Mesenchymal stem cell (in vitro differentiated cells and primary cell): ENCODE data around the gene ACBD6.
A peak's percentile ranks its signal among the peaks of the same experiment; 100 is the strongest.

Experiments
- DNase-seq: peaks from one replicate; pipeline ENCODE4 v3.0.0-alpha.2; 2013
- H2AFZ ChIP-seq: one replicate; pipeline ENCODE4 v1.6.1; 2013; ENCODE audit warnings: low read depth, mild to moderate bottlenecking, control low read depth, inconsistent platforms, low read length, moderate library complexity
- H2AK5ac ChIP-seq: 2 replicates; pipeline ENCODE4 v1.6.1; 2013; ENCODE audit warnings: low read length, moderate library complexity, mild to moderate bottlenecking, inconsistent platforms; ENCODE audit not compliant: severe bottlenecking
- H2BK120ac ChIP-seq: one replicate; pipeline ENCODE4 v1.6.1; 2013; ENCODE audit warnings: low read depth, mild to moderate bottlenecking, inconsistent platforms, low read length, moderate library complexity
- H2BK12ac ChIP-seq, 2 experiments: one replicate each; pipeline ENCODE4 v1.6.1; 2013; ENCODE audit warnings: inconsistent platforms in 2 of 2, low read length in 2 of 2, mild to moderate bottlenecking in 2 of 2, moderate library complexity in 2 of 2, control low read depth in 1 of 2
- H2BK15ac ChIP-seq: one replicate; pipeline ENCODE4 v1.6.1; 2013; ENCODE audit warnings: mild to moderate bottlenecking, low read depth, inconsistent platforms; ENCODE audit not compliant: poor library complexity, severe bottlenecking
- H2BK5ac ChIP-seq: 2 replicates; pipeline ENCODE4 v1.6.1; 2013; ENCODE audit warnings: low read depth, mild to moderate bottlenecking, low read length, control low read depth, inconsistent platforms; ENCODE audit not compliant: poor library complexity, severe bottlenecking
- H3K14ac ChIP-seq, 2 experiments: one replicate each; pipeline ENCODE4 v1.6.1; 2013; ENCODE audit warnings: inconsistent platforms in 2 of 2, low read length in 2 of 2, control low read depth in 1 of 2, mild to moderate bottlenecking in 1 of 2, moderate library complexity in 1 of 2
- H3K18ac ChIP-seq, 2 experiments: one replicate each; pipeline ENCODE4 v1.6.1; 2013; ENCODE audit warnings: inconsistent platforms in 2 of 2, low read length in 2 of 2, control low read depth in 1 of 2, low read depth in 1 of 2, mild to moderate bottlenecking in 1 of 2
- H3K23ac ChIP-seq, 2 experiments: one replicate each; pipeline ENCODE4 v1.6.1; 2013; ENCODE audit warnings: inconsistent platforms in 2 of 2, low read length in 2 of 2, mild to moderate bottlenecking in 2 of 2, moderate library complexity in 2 of 2, control low read depth in 1 of 2
- H3K27ac ChIP-seq: 2 replicates; pipeline ENCODE4 v1.5.1; 2013; ENCODE audit warnings: mild to moderate bottlenecking, moderate library complexity, low read length, control low read depth, inconsistent platforms; ENCODE audit not compliant: poor library complexity, severe bottlenecking
- H3K27me3 ChIP-seq, 2 experiments: 2 replicates each; pipeline versions ENCODE4 v1.6.1 to v1.7.0; 2013; ENCODE audit warnings: low read length in 2 of 2, mild to moderate bottlenecking in 2 of 2, moderate library complexity in 2 of 2, control low read depth in 1 of 2, inconsistent platforms in 1 of 2; ENCODE audit not compliant: control insufficient read depth in 1 of 2, insufficient read depth in 1 of 2
- H3K36me3 ChIP-seq, 2 experiments: 2 replicates each; pipeline versions ENCODE4 v1.6.1 to v1.7.0; 2013; ENCODE audit warnings: low read length in 2 of 2, control low read depth in 1 of 2, inconsistent platforms in 1 of 2, low read depth in 1 of 2, mild to moderate bottlenecking in 1 of 2; ENCODE audit not compliant: insufficient read depth in 2 of 2, control insufficient read depth in 1 of 2
- H3K4ac ChIP-seq, 2 experiments: one replicate each; pipeline ENCODE4 v1.6.1; 2013; ENCODE audit warnings: inconsistent platforms in 2 of 2, low read length in 2 of 2, mild to moderate bottlenecking in 2 of 2, moderate library complexity in 2 of 2, control low read depth in 1 of 2, low read depth in 1 of 2
- H3K4me1 ChIP-seq: 2 replicates; pipeline ENCODE4 v1.6.1; 2013; ENCODE audit warnings: low read depth, low read length, control low read depth; ENCODE audit not compliant: control insufficient read depth, insufficient read depth
- H3K4me2 ChIP-seq: 2 replicates; pipeline ENCODE4 v1.6.1; 2013; ENCODE audit warnings: low read length, mild to moderate bottlenecking, inconsistent platforms; ENCODE audit not compliant: poor library complexity, severe bottlenecking
- H3K4me3 ChIP-seq, 2 experiments: 2 replicates each; pipeline versions ENCODE4 v1.5.1 to v1.7.0; 2013; ENCODE audit warnings: low read length in 2 of 2, mild to moderate bottlenecking in 2 of 2, control low read depth in 1 of 2, low read depth in 1 of 2; ENCODE audit not compliant: insufficient read depth in 1 of 2
- H3K79me1 ChIP-seq: replicated peaks from 2 replicates; pipeline ENCODE4 v1.6.1; 2013; ENCODE audit warnings: mild to moderate bottlenecking, control low read depth, low read length, inconsistent platforms; ENCODE audit not compliant: poor library complexity, severe bottlenecking
- H3K9ac ChIP-seq: 2 replicates; pipeline ENCODE4 v1.7.0; 2013; ENCODE audit warnings: mild to moderate bottlenecking, low read length, moderate library complexity
- H3K9me3 ChIP-seq: 2 replicates; pipeline ENCODE4 v1.7.0; 2013; ENCODE audit warnings: mild to moderate bottlenecking, low read length; ENCODE audit not compliant: control insufficient read depth
- H4K8ac ChIP-seq: one replicate; pipeline ENCODE4 v1.6.1; 2013; ENCODE audit warnings: inconsistent platforms, mild to moderate bottlenecking, low read length, moderate library complexity
- H4K91ac ChIP-seq: one replicate; pipeline ENCODE4 v1.6.1; 2013; ENCODE audit warnings: mild to moderate bottlenecking, low read length, inconsistent platforms
- WGBS: methylation state at CpG from one replicate; pipeline ENCODE4 v1.1.7; 2013; ENCODE audit warnings: mixed read lengths; 5-methylcytosine and 5-hydroxymethylcytosine counted together

The ACBD6 gene

GRCh38 chr1:180519846-180520245 lies 17.5 kb upstream of the ACBD6 start:
- H3K9ac ChIP-seq, result no peak overlapping the region
- no peak overlapping the region for H3K23ac ChIP-seq
- no peak overlapping the region for H3K4me2 ChIP-seq
- no peak overlapping the region for H3K27ac ChIP-seq
- H3K9me3 ChIP-seq, result no peaks in the 10 kb centered on the region
- no peak overlapping the region for H2BK120ac ChIP-seq
- no peak overlapping the region for H3K14ac ChIP-seq
- peak overlapping the region in 1 of 2 experiments; percentile 59 for H2BK12ac ChIP-seq
- 33% methylated on average over 4 of the region's 4 CpGs for WGBS
- no peak overlapping the region for H2AK5ac ChIP-seq
- H3K27me3 ChIP-seq, result no peaks in the 10 kb centered on the region
- no peak for DNase-seq
- no peaks in the 10 kb centered on the region for H3K4me1 ChIP-seq
- H4K91ac ChIP-seq, result no peak overlapping the region
- H3K79me1 ChIP-seq, result no peaks in the 10 kb centered on the region
- no peaks in the 10 kb centered on the region for H3K36me3 ChIP-seq
- H3K4ac ChIP-seq, result peak overlapping the region in 1 of 2 experiments; percentile 55
- H2BK15ac ChIP-seq, result no peak overlapping the region
- no peak overlapping the region for H2BK5ac ChIP-seq
- peak overlapping the region; percentile 83 for H2AFZ ChIP-seq
- no peak overlapping the region for H3K4me3 ChIP-seq
- no peak overlapping the region for H3K18ac ChIP-seq
- H4K8ac ChIP-seq, result no peak overlapping the region

- Histone ChIP-seq H3K79me1 (no peaks in the 10 kb centered on the region), H2BK5ac (no peak overlapping the region), H3K4me3 (no peak overlapping the region), H4K91ac (no peak overlapping the region), H3K18ac (no peak overlapping the region), H2BK120ac (no peak overlapping the region), H3K9ac (peak overlapping the region; percentile 82), H3K14ac (no peak overlapping the region), H3K23ac (no peak overlapping the region), H2AFZ (no peak overlapping the region), H3K27me3 (no peaks in the 10 kb centered on the region), H3K9me3 (no peaks in the 10 kb centered on the region), H4K8ac (no peak overlapping the region), H3K4me2 (no peak overlapping the region), H3K4me1 (peaks cover 2% of the 10 kb centered on the region), H2BK15ac (no peak overlapping the region), H3K36me3 (no peaks in the 10 kb centered on the region), H2BK12ac (no peak overlapping the region), H2AK5ac (no peak overlapping the region), H3K27ac (peak overlapping the region; percentile 44), H3K4ac (no peak overlapping the region)
- DNase-seq, result peak; percentile 87
- WGBS, result 2% methylated on average over 6 of the region's 8 CpGs
Observed at GRCh38 chr1:180515857-180516388, 13.5 kb upstream of the ACBD6 start.

DNA sequence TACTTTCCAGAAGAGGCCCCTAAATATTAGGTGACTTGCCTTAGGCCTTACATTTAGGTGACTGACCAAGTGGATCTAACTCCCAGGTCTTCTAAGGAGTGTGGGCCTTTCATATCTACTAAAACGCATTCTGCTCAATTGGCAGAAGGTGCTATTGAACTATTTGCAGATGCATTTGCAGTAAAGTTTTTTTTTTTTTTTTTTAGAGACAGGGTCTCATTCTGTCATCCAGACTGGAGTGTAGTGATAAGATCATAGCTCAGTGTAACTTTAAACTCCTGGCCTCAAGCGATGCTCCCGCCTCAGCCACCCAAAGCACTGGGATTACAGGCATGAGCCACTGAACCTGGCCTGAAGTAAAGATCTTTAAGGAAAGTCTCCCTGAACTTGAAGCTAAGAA lies 13.0 kb upstream of the ACBD6 start:
- H3K4me2 ChIP-seq, result no peak overlapping the region
- H2BK5ac ChIP-seq, result no peak overlapping the region
- no peaks in the 10 kb centered on the region for H3K36me3 ChIP-seq
- H3K9me3 ChIP-seq, result no peaks in the 10 kb centered on the region
- H3K4ac ChIP-seq, result no peak overlapping the region
- no peaks in the 10 kb centered on the region for H3K27me3 ChIP-seq
- H4K8ac ChIP-seq, result peak overlapping the region; percentile 52
- no peak overlapping the region for H3K23ac ChIP-seq
- no peak overlapping the region for H3K14ac ChIP-seq
- DNase-seq, result no peak
- no peak overlapping the region for H2BK12ac ChIP-seq
- no peak overlapping the region for H4K91ac ChIP-seq
- no peak overlapping the region for H2BK120ac ChIP-seq
- no peak overlapping the region for H2AFZ ChIP-seq
- H3K9ac ChIP-seq, result peak overlapping the region; percentile 82
- H3K4me1 ChIP-seq, result peaks cover 2% of the 10 kb centered on the region
- H3K18ac ChIP-seq, result no peak overlapping the region
- H3K4me3 ChIP-seq, result no peak overlapping the region
- 75% methylated on average over 2 of the region's 3 CpGs for WGBS
- no peak overlapping the region for H2AK5ac ChIP-seq
- no peaks in the 10 kb centered on the region for H3K79me1 ChIP-seq
- no peak overlapping the region for H2BK15ac ChIP-seq
- H3K27ac ChIP-seq, result no peak overlapping the region

DNA sequence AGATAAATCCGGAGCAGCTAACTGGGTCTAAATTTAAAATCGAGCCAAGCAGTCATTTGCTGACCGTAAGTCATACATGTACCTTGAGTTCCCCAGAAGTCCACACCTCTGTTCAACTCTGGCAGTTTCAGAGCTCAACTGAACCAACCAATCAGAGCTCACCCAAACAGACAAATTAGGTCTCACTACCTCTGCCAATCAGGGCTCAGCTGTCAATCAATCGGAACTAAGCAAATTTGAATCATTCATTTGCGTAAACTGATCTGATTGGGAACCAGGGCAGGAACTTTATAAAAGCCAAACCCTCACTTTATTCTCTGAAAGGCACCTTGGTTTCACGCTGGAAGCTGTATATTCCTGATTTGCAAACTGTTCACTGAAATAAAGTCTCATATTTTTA lies 11.2 kb upstream of the ACBD6 start:
- H3K4me2 ChIP-seq, result no peak overlapping the region
- H3K27me3 ChIP-seq, result no peaks in the 10 kb centered on the region
- no peak overlapping the region for H3K18ac ChIP-seq
- H2BK15ac ChIP-seq, result no peak overlapping the region
- no peaks in the 10 kb centered on the region for H3K36me3 ChIP-seq
- H3K4ac ChIP-seq, result no peak overlapping the region
- H3K4me1 ChIP-seq, result peaks cover 2% of the 10 kb centered on the region
- no peak overlapping the region for H3K4me3 ChIP-seq
- H3K14ac ChIP-seq, result no peak overlapping the region
- no peak overlapping the region for H3K23ac ChIP-seq
- no peak overlapping the region for H2BK12ac ChIP-seq
- H2BK5ac ChIP-seq, result no peak overlapping the region
- no peak overlapping the region for H2BK120ac ChIP-seq
- peak overlapping the region; percentile 15 for H4K91ac ChIP-seq
- 93% methylated on average over 6 of the region's 6 CpGs for WGBS
- H3K27ac ChIP-seq, result no peak overlapping the region
- no peak overlapping the region for H2AFZ ChIP-seq
- H3K9me3 ChIP-seq, result no peaks in the 10 kb centered on the region
- H3K79me1 ChIP-seq, result no peaks in the 10 kb centered on the region
- no peak overlapping the region for H4K8ac ChIP-seq
- no peak overlapping the region for H3K9ac ChIP-seq
- DNase-seq, result no peak
- H2AK5ac ChIP-seq, result no peak overlapping the region
